Measurements from ENCODE around the gene GRID1. TPM values are rescaled to one million over a fixed set of nuclear protein-coding genes. Genes with fewer than 3 reads are reported as not detected.

The GRID1 gene
- total RNA-seq, 1 experiment from 2014 or later = not detected

DNA sequence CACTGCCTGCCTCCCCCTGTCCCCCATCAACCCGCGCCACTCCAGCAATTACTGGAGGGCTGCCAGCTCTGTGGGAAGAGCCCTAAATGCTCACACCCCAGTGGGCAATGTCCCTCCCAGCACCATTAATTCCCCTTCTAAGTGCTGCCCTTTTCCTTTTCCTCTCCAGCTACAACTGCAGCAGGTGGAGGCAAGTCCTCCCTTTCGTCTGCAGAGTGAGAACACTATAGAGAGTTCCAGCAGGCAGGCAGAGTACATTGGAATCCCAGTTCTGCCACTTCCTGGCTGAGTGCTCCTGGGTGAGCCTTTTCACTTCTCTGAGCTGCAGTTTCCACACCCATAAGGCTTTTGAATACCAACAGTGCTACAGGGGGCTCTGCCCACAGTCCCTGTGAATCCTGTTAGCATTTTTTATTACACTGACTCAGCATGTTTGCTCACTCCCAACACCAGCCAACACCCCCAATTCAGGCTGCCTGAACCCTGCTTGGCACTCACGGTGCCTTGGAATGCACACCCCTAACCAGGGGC is 447.0 kb downstream of the GRID1 start:
- CTCF ChIA-PET = no interaction called here
- DNase-seq (no peak), ATAC-seq (no peak)
- intact Hi-C loops (cut with micrococcal nuclease) = no loop called here
- H2AFZ ChIP-seq (ENCODE audit: low read length) = no peak overlapping the region
- H3K27me3 ChIP-seq (ENCODE audit: low read length) = no peaks in the 10 kb centered on the region
- H3K4me3 ChIP-seq (ENCODE audit: low read length) = no peak overlapping the region
- no peaks in the 10 kb centered on the region for H4K20me1 ChIP-seq (ENCODE audit: low read length)
- no peaks in the 10 kb centered on the region for H3K4me1 ChIP-seq (ENCODE audit: insufficient read depth, low read length)
- TF ChIP-seq, protein P1, sequence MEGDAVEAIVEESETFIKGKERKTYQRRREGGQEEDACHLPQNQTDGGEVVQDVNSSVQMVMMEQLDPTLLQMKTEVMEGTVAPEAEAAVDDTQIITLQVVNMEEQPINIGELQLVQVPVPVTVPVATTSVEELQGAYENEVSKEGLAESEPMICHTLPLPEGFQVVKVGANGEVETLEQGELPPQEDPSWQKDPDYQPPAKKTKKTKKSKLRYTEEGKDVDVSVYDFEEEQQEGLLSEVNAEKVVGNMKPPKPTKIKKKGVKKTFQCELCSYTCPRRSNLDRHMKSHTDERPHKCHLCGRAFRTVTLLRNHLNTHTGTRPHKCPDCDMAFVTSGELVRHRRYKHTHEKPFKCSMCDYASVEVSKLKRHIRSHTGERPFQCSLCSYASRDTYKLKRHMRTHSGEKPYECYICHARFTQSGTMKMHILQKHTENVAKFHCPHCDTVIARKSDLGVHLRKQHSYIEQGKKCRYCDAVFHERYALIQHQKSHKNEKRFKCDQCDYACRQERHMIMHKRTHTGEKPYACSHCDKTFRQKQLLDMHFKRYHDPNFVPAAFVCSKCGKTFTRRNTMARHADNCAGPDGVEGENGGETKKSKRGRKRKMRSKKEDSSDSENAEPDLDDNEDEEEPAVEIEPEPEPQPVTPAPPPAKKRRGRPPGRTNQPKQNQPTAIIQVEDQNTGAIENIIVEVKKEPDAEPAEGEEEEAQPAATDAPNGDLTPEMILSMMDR (conservative IDR thresholded peaks at IDR 0.05; ENCODE audit: low read depth, low read length) = no peak
- TF ChIP-seq EZH2 (IDR thresholded peaks at IDR 0.05; ENCODE audit: low read length, unreplicated experiment) = no peak
- TF ChIP-seq EZH2phosphoT487 (IDR thresholded peaks at IDR 0.05; ENCODE audit: borderline replicate concordance, low read length) = no peak
- no peak overlapping the region for H3K27ac ChIP-seq (ENCODE audit: low read length)
- POLR2A ChIA-PET (ENCODE audit: unreplicated experiment) = no interaction called here
- no peak overlapping the region for H3K4me2 ChIP-seq (ENCODE audit: low read length)
- no peaks in the 10 kb centered on the region for H3K36me3 ChIP-seq (ENCODE audit: low read depth, low read length)
- no peaks in the 10 kb centered on the region for H3K9me3 ChIP-seq (ENCODE audit: low read length)
- H3K9ac ChIP-seq (ENCODE audit: low read length) = no peak overlapping the region
- H3K79me2 ChIP-seq (ENCODE audit: low read length) = no peaks in the 10 kb centered on the region
- no peaks in the 10 kb centered on the region for H3K9me2 ChIP-seq (replicated peaks; ENCODE audit: low read length)
- BruUV-seq (replicated peaks) = no TSS peak
- H3F3A ChIP-seq (ENCODE audit: low read length, unreplicated experiment) = no peaks in the 10 kb centered on the region

DNA sequence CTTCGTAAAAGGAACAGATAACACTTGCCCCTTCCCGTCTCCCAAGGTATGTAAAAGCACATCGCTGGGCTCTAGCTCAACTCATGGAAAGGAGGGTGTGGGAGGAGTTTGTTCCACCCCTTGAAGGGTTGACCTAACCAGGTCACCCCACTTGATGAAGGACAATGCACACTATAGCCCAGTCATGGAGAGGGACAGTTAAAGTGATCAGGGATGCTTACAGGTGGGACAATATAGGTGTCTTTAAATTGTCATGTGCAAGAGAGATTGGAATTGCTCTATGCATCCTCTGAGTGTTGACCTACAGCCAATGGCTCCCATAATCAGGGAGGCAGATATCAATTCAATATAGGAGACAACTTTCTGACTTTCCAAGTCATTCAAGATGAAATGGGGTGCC is 448.2 kb downstream of the GRID1 start:
- no peak overlapping the region for H2AFZ ChIP-seq (ENCODE audit: low read length)
- H3K4me1 ChIP-seq (ENCODE audit: insufficient read depth, low read length) = no peaks in the 10 kb centered on the region
- no peaks in the 10 kb centered on the region for H3K9me2 ChIP-seq (replicated peaks; ENCODE audit: low read length)
- ATAC-seq (no peak), DNase-seq (no peak)
- H3K27ac ChIP-seq (ENCODE audit: low read length) = no peak overlapping the region
- no peaks in the 10 kb centered on the region for H3K9me3 ChIP-seq (ENCODE audit: low read length)
- H3K4me2 ChIP-seq (ENCODE audit: low read length) = no peak overlapping the region
- H3K27me3 ChIP-seq (ENCODE audit: low read length) = no peaks in the 10 kb centered on the region
- H4K20me1 ChIP-seq (ENCODE audit: low read length) = no peaks in the 10 kb centered on the region
- no peaks in the 10 kb centered on the region for H3K36me3 ChIP-seq (ENCODE audit: low read depth, low read length)
- intact Hi-C loops (cut with micrococcal nuclease) = no loop called here
- ChIA-PET POLR2A (ENCODE audit: unreplicated experiment) (no interaction called here), CTCF (no interaction called here)
- no peak overlapping the region for H3K4me3 ChIP-seq (ENCODE audit: low read length)
- H3K9ac ChIP-seq (ENCODE audit: low read length) = no peak overlapping the region
- TF ChIP-seq, protein P1 (conservative IDR thresholded peaks at IDR 0.05; ENCODE audit: low read depth, low read length) = no peak
- TF ChIP-seq EZH2phosphoT487 (IDR thresholded peaks at IDR 0.05; ENCODE audit: borderline replicate concordance, low read length) (no peak), EZH2 (IDR thresholded peaks at IDR 0.05; ENCODE audit: low read length, unreplicated experiment) (no peak)
- no peaks in the 10 kb centered on the region for H3K79me2 ChIP-seq (ENCODE audit: low read length)
- BruUV-seq (replicated peaks) = no TSS peak
- no peaks in the 10 kb centered on the region for H3F3A ChIP-seq (ENCODE audit: low read length, unreplicated experiment)

DNA sequence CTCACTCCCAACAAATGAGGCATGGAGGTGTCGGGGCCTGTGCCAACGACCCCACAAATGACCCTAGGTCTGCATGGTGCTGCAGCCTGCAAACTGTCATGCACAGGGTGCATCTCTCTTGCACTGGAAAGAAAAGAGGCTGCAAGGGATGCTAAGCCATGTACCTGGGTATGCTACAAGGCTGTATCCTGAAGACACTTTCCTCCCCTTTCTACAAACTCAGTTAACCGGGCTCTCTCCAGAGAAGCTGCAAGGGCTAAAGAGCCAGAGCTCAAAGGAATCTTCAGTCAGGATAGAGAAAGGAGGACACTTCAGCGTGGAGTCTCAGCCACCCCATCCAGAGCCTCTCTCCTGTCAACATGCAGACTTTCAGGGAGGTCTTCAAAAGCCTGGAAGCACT is 449.0 kb downstream of the GRID1 start:
- Histone ChIP-seq H3K4me1 (ENCODE audit: insufficient read depth, low read length) (no peaks in the 10 kb centered on the region), H3K36me3 (ENCODE audit: low read depth, low read length) (no peaks in the 10 kb centered on the region), H3K27ac (ENCODE audit: low read length) (no peak overlapping the region), H3K79me2 (ENCODE audit: low read length) (no peaks in the 10 kb centered on the region), H3K4me3 (ENCODE audit: low read length) (no peak overlapping the region), H4K20me1 (ENCODE audit: low read length) (no peaks in the 10 kb centered on the region), H3K9me3 (ENCODE audit: low read length) (no peaks in the 10 kb centered on the region), H3K9me2 (replicated peaks; ENCODE audit: low read length) (no peaks in the 10 kb centered on the region), H2AFZ (ENCODE audit: low read length) (no peak overlapping the region), H3K9ac (ENCODE audit: low read length) (no peak overlapping the region), H3K27me3 (ENCODE audit: low read length) (no peaks in the 10 kb centered on the region), H3F3A (ENCODE audit: low read length, unreplicated experiment) (no peaks in the 10 kb centered on the region), H3K4me2 (ENCODE audit: low read length) (no peak overlapping the region)
- DNase-seq (no peak), ATAC-seq (no peak)
- POLR2A ChIA-PET (ENCODE audit: unreplicated experiment) = no interaction called here
- TF ChIP-seq EZH2phosphoT487 (IDR thresholded peaks at IDR 0.05; ENCODE audit: borderline replicate concordance, low read length) = no peak
- no peak for TF ChIP-seq EZH2 (IDR thresholded peaks at IDR 0.05; ENCODE audit: low read length, unreplicated experiment)
- TF ChIP-seq, protein P1 (conservative IDR thresholded peaks at IDR 0.05; ENCODE audit: low read depth, low read length) = no peak
- no TSS peak for BruUV-seq (replicated peaks)
- CTCF ChIA-PET = no interaction called here
- intact Hi-C loops (cut with micrococcal nuclease) = no loop called here

Measured in PC-3 (cell line).